22Rv1 (cell line): ENCODE data around the gene YPEL3.

ENCODE experiments used
- ZFX ChIP-seq: fragments of 450-650 bp; IDR thresholded peaks from 2 replicates; pipeline ENCODE4 v1.6.1; 2017; ENCODE audit warnings: antibody characterized with exemption, borderline replicate concordance
- TF ChIP-seq, protein P1 (sequence below): fragments of 450-650 bp; IDR thresholded peaks from 2 replicates; pipeline ENCODE4 v1.5.1; 2017; ENCODE audit warnings: mild to moderate bottlenecking

DNA sequence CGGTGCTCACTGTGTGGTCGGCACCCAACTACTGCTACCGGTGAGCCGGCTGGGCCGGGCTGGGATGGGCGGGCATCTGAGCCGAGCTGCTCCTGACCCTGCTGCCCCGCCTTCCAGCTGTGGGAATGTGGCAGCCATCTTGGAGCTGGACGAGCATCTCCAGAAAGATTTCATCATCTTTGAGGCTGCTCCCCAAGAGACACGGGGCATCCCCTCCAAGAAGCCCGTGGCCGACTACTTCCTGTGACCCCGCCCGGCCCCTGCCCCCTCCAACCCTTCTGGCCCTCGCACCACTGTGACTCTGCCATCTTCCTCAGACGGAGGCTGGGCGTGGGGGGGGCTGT lies 11.2 kb downstream of the YPEL3 start:
- TF ChIP-seq, protein P1, sequence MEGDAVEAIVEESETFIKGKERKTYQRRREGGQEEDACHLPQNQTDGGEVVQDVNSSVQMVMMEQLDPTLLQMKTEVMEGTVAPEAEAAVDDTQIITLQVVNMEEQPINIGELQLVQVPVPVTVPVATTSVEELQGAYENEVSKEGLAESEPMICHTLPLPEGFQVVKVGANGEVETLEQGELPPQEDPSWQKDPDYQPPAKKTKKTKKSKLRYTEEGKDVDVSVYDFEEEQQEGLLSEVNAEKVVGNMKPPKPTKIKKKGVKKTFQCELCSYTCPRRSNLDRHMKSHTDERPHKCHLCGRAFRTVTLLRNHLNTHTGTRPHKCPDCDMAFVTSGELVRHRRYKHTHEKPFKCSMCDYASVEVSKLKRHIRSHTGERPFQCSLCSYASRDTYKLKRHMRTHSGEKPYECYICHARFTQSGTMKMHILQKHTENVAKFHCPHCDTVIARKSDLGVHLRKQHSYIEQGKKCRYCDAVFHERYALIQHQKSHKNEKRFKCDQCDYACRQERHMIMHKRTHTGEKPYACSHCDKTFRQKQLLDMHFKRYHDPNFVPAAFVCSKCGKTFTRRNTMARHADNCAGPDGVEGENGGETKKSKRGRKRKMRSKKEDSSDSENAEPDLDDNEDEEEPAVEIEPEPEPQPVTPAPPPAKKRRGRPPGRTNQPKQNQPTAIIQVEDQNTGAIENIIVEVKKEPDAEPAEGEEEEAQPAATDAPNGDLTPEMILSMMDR = no peak
- TF ChIP-seq ZFX = no peak
